Neural progenitor cell (in vitro differentiated cells): ENCODE data around the gene ZDHHC6. TPM values are rescaled to one million over a fixed set of nuclear protein-coding genes. Genes with fewer than 3 reads are reported as not detected.

ENCODE experiments used
- DNase-seq: peaks from one replicate; pipeline ENCODE4 v3.0.0-alpha.2; 2016; ENCODE audit warnings: low spot score
- H2AFZ ChIP-seq: fragments of 200-600 bp; sonication (generic); replicated peaks from 2 replicates; pipeline ENCODE4 v1.6.1; 2016; ENCODE audit warnings: antibody characterized with exemption
- H3F3A ChIP-seq: fragments of 200-600 bp; sonication (generic); 2 replicates; pipeline ENCODE4 v1.6.1; 2016; ENCODE audit warnings: antibody characterized with exemption, low read depth
- H3K27ac ChIP-seq: fragments of 200-600 bp; sonication (generic); 2 replicates; pipeline ENCODE4 v1.5.1; 2016; ENCODE audit warnings: mild to moderate bottlenecking
- H3K27me3 ChIP-seq: fragments of 200-600 bp; sonication (generic); 2 replicates; pipeline ENCODE4 v1.6.1; 2016; ENCODE audit warnings: mild to moderate bottlenecking, moderate library complexity
- H3K36me3 ChIP-seq: fragments of 200-600 bp; sonication (generic); 2 replicates; pipeline ENCODE4 v1.5.1; 2016
- H3K4me1 ChIP-seq: fragments of 200-600 bp; sonication (generic); 2 replicates; pipeline ENCODE4 v1.6.1; 2016; ENCODE audit warnings: mixed run types
- H3K4me2 ChIP-seq: fragments of 200-600 bp; sonication (generic); 2 replicates; pipeline ENCODE4 v1.6.1; 2016
- H3K4me3 ChIP-seq: fragments of 200-600 bp; sonication (generic); 2 replicates; pipeline ENCODE4 v1.5.1; 2016
- H3K79me2 ChIP-seq: fragments of 200-600 bp; sonication (generic); 2 replicates; pipeline ENCODE4 v1.6.1; 2016; ENCODE audit warnings: low read depth
- H3K9ac ChIP-seq: fragments of 200-600 bp; sonication (generic); 2 replicates; pipeline ENCODE4 v1.6.1; 2016
- H3K9me3 ChIP-seq: fragments of 200-600 bp; sonication (generic); 2 replicates; pipeline ENCODE4 v1.5.1; 2016; ENCODE audit warnings: low read depth
- H4K20me1 ChIP-seq: fragments of 200-600 bp; sonication (generic); 2 replicates; pipeline ENCODE4 v1.6.1; 2016; ENCODE audit warnings: low read depth
- H3K27ac Mint-ChIP-seq: 3 replicates; pipeline ENCODE4 v1.8.0; 2021; ENCODE audit warnings: mixed read lengths
- H3K27me3 Mint-ChIP-seq: 2 replicates; pipeline ENCODE4 v1.8.0; 2022; ENCODE audit warnings: low read depth, mild to moderate bottlenecking, inconsistent platforms, moderate library complexity, mixed read lengths; ENCODE audit not compliant: insufficient read depth
- H3K36me3 Mint-ChIP-seq: 3 replicates; pipeline ENCODE4 v1.8.0; 2021; ENCODE audit warnings: mixed read lengths
- H3K4me1 Mint-ChIP-seq: 3 replicates; pipeline ENCODE4 v1.8.0; 2021; ENCODE audit warnings: mixed read lengths
- H3K4me3 Mint-ChIP-seq: 3 replicates; pipeline ENCODE4 v1.8.0; 2021; ENCODE audit warnings: mild to moderate bottlenecking, moderate library complexity, mixed read lengths
- H3K9me3 Mint-ChIP-seq: 3 replicates; pipeline ENCODE4 v1.8.0; 2020; ENCODE audit warnings: mixed read lengths
- CTCF ChIP-seq: fragments of 200-600 bp; sonication (generic); IDR thresholded peaks from 2 replicates; pipeline ENCODE4 v1.5.1; 2017; ENCODE audit warnings: antibody characterized with exemption, mild to moderate bottlenecking
- EZH2 ChIP-seq: fragments of 200-600 bp; sonication (generic); IDR thresholded peaks from 2 replicates; pipeline ENCODE4 v1.6.1; 2017; ENCODE audit warnings: antibody characterized with exemption, mild to moderate bottlenecking, moderate library complexity
- EZH2phosphoT487 ChIP-seq: fragments of 200-600 bp; sonication (generic); IDR thresholded peaks from 2 replicates; pipeline ENCODE4 v1.6.1; 2017; ENCODE audit warnings: antibody characterized with exemption
- total RNA-seq: library from RNA; depleted of rRNA; stranded (reverse); fragments of >200 nt; gene quantifications from 2 replicates; pipeline ENCODE4 v1.2.3, GENCODE V29; 2015; ENCODE audit warnings: low replicate concordance

The ZDHHC6 gene
- total RNA-seq, 1 donor from 2014 or later = 37.7 TPM

GRCh38 chr10:112397592-112397991, 49.1 kb downstream of the ZDHHC6 start:
- no peaks in the 10 kb centered on the region for H3K27me3 ChIP-seq
- TF ChIP-seq CTCF (no peak), EZH2phosphoT487 (no peak), EZH2 (no peak)

GRCh38 chr10:112395809-112396530, 50.7 kb downstream of the ZDHHC6 start:
- Histone ChIP-seq H3F3A (no peaks in the 10 kb centered on the region), H3K4me2 (no peak overlapping the region)
- H3K36me3 Mint-ChIP-seq = no peaks in the 10 kb centered on the region

More at GRCh38 chr10:112397592-112397991, 49.1 kb downstream of the ZDHHC6 start:
- Histone ChIP-seq H3K27ac (no peak overlapping the region), H2AFZ (no peak overlapping the region), H3F3A (no peaks in the 10 kb centered on the region), H3K9me3 (no peaks in the 10 kb centered on the region), H4K20me1 (no peaks in the 10 kb centered on the region), H3K4me2 (no peak overlapping the region), H3K9ac (no peak overlapping the region), H3K79me2 (no peaks in the 10 kb centered on the region), H3K36me3 (no peaks in the 10 kb centered on the region), H3K4me3 (no peak overlapping the region), H3K4me1 (no peaks in the 10 kb centered on the region)
- peaks cover 3% of the 10 kb centered on the region for H3K27me3 Mint-ChIP-seq
- H3K27ac Mint-ChIP-seq = no peak overlapping the region
- no peak for DNase-seq
- no peaks in the 10 kb centered on the region for H3K36me3 Mint-ChIP-seq
- H3K4me3 Mint-ChIP-seq = no peak overlapping the region
- peaks cover 3% of the 10 kb centered on the region for H3K4me1 Mint-ChIP-seq
- H3K9me3 Mint-ChIP-seq = no peaks in the 10 kb centered on the region

GRCh38 chr10:112394475-112394875, 52.2 kb downstream of the ZDHHC6 start:
- H3K4me2 ChIP-seq = no peak overlapping the region
- H3K9me3 ChIP-seq = no peaks in the 10 kb centered on the region
- H3K9ac ChIP-seq = no peak overlapping the region
- no peaks in the 10 kb centered on the region for H3K79me2 ChIP-seq
- DNase-seq = no peak
- Mint-ChIP-seq H3K36me3 (no peaks in the 10 kb centered on the region), H3K4me1 (peaks cover 7% of the 10 kb centered on the region), H3K27me3 (peaks cover 3% of the 10 kb centered on the region), H3K27ac (no peak overlapping the region), H3K4me3 (no peak overlapping the region), H3K9me3 (no peaks in the 10 kb centered on the region)
- H4K20me1 ChIP-seq = no peaks in the 10 kb centered on the region
- TF ChIP-seq CTCF = no peak
- no peak for TF ChIP-seq EZH2
- TF ChIP-seq EZH2phosphoT487 = no peak
- H3K27me3 ChIP-seq = no peaks in the 10 kb centered on the region
- no peak overlapping the region for H2AFZ ChIP-seq
- no peaks in the 10 kb centered on the region for H3K36me3 ChIP-seq
- H3K27ac ChIP-seq = no peak overlapping the region
- H3F3A ChIP-seq = no peaks in the 10 kb centered on the region
- H3K4me3 ChIP-seq = no peak overlapping the region
- no peaks in the 10 kb centered on the region for H3K4me1 ChIP-seq

More at GRCh38 chr10:112395809-112396530, 50.7 kb downstream of the ZDHHC6 start:
- Histone ChIP-seq H3K27me3 (no peaks in the 10 kb centered on the region), H3K9me3 (no peaks in the 10 kb centered on the region), H3K9ac (no peak overlapping the region), H3K36me3 (no peaks in the 10 kb centered on the region), H2AFZ (no peak overlapping the region), H3K4me3 (no peak overlapping the region), H3K27ac (no peak overlapping the region), H3K4me1 (no peaks in the 10 kb centered on the region), H4K20me1 (no peaks in the 10 kb centered on the region), H3K79me2 (no peaks in the 10 kb centered on the region)
- Mint-ChIP-seq H3K4me3 (no peak overlapping the region), H3K9me3 (no peaks in the 10 kb centered on the region), H3K27ac (no peak overlapping the region), H3K4me1 (peaks cover 3% of the 10 kb centered on the region), H3K27me3 (peaks cover 3% of the 10 kb centered on the region)
- DNase-seq = no peak
- TF ChIP-seq EZH2phosphoT487 = no peak
- no peak for TF ChIP-seq CTCF
- TF ChIP-seq EZH2 = no peak
